Measurements from ENCODE around the gene PLEKHA8.

The PLEKHA8 gene

GRCh38 chr7:30148426-30148825, 120.2 kb downstream of the PLEKHA8 start:
- no peak for DNase-seq

DNA sequence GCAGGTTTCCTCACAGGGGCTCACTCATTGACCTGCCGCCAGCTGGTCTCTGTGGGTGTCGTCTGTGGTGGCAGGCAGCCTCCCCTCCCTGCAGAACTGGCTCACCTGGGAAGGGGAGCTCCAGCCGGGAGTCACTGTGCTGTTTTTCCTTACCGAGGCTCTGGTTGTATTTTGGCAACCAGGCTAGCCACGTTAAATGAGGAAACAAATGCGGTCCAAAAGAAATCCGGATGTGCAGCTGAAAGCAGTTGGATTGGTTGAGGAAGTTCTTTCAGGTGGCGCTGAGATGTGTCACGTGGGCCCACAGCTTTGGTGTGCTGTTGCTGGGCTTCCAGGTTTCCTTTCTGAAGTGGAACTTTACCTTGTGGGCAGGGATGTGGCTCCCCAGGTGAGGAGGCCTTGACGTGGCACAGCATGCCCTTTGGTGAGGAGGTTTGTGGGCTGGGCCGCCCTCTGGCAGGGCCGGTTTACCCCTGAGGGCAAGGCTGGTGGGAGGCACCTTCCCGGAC, 120.8 kb downstream of the PLEKHA8 start:
- DNase-seq: no peak

GRCh38 chr7:30149640-30150272, 121.5 kb downstream of the PLEKHA8 start:
- DNase-seq: no peak

- DNase-seq: no peak
Measured at GRCh38 chr7:30150711-30151110, 122.5 kb downstream of the PLEKHA8 start.

- DNase-seq: no peak
Measured at GRCh38 chr7:30154111-30154587, 125.9 kb downstream of the PLEKHA8 start.

- no peak for DNase-seq
Measured at GRCh38 chr7:30155481-30155880, 127.3 kb downstream of the PLEKHA8 start.

DNA sequence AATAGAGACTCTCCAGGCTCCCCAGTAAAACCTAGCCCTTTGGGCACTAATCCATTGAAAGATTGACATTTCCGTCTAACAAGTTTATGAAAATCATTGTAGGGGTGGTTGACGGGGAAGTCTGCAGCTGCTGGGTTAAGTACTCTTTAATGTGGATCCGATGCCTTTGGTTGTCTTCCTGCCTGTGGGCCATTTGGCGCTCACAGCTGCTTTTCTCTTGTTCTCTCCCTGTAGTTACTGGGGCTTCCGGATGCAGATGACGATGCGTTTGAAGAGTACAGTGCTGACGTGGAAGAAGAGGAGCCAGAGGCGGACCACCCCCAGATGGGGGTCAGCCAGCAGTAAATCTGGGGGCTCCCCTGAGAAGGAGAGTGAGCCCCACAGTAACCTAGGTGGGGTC, 129.0 kb downstream of the PLEKHA8 start:
- DNase-seq: no peak

- DNase-seq: no peak
Measured at GRCh38 chr7:30159163-30159562, 131.0 kb downstream of the PLEKHA8 start.

GRCh38 chr7:30159698-30160143, 131.5 kb downstream of the PLEKHA8 start:
- DNase-seq: no peak

GRCh38 chr7:30160329-30160728, 132.1 kb downstream of the PLEKHA8 start:
- no peak for DNase-seq

DNA sequence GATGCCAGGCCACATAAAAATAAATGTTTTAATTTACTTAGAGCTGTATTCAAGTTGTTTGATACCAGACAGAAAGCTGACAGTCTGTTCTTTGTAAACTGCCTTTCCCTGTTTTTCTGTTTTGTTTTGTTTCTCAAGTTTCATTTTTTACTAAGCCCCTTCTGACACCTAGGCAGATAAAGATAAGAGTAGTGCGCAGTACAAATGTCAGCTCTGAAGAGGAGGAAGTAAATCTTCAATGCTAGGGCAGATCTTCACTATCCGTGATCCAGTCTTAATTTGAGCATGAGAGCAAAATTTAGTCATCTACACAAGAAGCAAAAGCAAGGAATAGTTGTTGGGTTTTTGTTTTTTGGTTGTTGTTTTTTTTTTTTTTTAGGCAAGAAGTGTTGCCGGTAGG, 133.9 kb downstream of the PLEKHA8 start:
- DNase-seq: no peak

GRCh38 chr7:30162622-30163124, 134.5 kb downstream of the PLEKHA8 start:
- DNase-seq: no peak

GRCh38 chr7:30163231-30163894, 135.2 kb downstream of the PLEKHA8 start:
- no peak for DNase-seq

- no peak for DNase-seq
Measured at GRCh38 chr7:30164567-30164966, 136.4 kb downstream of the PLEKHA8 start.

GRCh38 chr7:30165590-30165989, 137.4 kb downstream of the PLEKHA8 start:
- no peak for DNase-seq

DNA sequence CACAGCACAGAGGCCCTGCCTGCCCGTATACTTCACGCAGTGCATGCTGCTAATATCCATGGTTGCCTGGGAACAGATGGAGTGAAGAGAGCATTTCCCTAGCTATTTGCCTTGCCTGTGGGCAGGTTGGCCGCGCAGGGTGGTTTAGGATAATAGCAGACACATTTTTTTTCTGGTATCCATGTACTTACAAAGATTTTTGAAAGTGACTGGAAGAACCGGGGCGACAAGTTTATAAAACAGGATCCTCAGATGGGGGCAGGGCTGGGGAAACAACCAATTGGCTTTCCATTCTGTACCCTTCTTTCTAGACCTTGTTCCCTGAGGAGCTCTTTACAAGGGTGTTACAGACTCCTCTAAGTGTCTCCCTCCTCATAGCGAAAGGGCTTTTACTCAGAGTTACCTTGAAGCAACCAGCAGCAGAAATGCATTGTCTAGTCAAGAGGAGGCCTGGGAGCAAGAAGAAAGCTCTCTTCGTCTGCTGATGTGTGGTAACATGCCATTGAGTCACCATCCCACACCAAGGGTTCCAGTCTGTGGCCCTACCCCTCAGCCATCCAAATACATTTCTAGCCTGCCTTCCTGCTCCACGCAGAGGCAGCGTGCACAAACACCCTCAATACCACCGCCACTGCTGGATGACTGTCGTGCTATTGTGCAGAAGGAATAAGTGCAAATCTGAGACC, 138.1 kb downstream of the PLEKHA8 start:
- DNase-seq: no peak

DNA sequence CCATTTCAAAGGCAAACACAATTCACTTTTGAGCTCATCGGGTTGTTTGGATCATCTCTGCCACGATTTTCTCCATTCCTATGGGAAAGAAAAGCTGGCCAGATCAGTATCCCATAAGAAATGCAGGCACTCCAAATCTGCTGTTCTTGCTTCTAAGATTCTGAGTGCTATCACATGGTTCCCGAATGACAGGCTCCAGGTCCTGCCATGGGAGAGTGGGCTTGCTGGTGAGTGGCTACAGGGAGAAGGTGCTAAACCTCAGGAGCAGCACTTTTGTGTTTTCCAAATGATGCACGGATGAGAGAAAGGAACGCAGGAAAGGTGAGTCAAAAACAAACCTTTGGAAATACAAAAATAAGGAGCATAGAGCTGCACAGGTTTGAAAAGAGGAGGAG, 138.6 kb downstream of the PLEKHA8 start:
- DNase-seq: no peak

GRCh38 chr7:30167901-30168300, 139.7 kb downstream of the PLEKHA8 start:
- DNase-seq: no peak

DNA sequence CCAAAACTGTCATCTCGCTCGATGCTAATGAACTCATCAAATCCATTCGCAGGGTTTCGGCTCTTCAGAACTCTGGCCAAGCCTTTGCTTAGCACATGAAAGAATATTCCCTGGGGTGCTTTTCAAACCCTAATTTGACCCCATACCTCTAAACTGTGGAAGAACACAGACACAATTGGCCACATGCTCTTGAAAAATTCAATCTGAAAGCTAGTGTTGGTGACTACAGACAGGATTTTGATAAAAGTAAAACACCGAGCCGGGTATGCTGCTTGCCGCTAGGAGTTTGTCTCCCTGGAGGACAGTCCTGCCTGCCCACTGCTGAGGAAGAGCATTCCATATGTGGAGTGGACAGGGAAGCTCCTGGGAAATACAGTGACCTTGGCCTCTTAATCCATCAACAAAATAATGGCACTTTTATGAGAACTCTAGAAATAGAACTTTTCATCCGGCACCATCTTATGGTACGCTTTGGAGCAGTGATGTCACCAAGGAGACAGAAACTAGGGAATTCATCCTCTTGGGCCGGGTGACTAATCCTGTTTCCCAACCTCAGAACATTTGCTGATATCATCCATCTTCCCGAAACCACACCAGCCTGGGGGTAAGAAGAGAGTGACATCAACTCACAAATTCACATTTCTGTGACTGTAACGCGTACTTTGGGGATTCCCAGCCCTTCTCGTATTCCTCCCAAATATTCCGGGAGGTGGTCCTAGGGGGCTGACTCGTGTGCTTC, 140.8 kb downstream of the PLEKHA8 start:
- DNase-seq: no peak

- DNase-seq: no peak
Measured at GRCh38 chr7:30169579-30169978, 141.4 kb downstream of the PLEKHA8 start.

GRCh38 chr7:30170476-30171205, 142.4 kb downstream of the PLEKHA8 start:
- DNase-seq: no peak

- no peak for DNase-seq
Measured at GRCh38 chr7:30171766-30172447, 143.7 kb downstream of the PLEKHA8 start.
